Measurements from ENCODE around the gene TMEM244.

DNA sequence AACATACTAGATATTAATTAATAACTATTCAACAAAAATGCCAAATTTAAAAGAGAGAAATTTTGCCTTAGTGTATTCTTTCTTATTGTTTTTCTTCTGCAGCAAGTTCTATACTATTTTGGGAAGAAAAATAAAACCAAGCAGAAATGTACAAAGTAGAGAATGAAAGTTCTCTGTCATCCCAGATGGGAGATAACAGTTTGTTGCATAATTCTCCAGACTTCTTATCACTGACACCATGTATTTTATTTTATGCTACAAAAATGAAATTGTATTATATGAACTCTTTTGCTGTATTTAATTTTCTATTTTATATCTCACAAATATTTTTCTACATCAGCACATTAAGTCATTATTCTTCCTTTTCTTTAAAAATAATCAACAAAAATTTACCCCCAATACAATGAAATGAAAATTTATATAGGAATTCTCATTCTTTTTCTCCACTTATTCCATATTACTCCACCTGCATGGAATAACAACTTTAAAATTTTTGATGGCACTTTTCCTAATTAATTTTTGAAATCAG, 18.2 kb downstream of the TMEM244 start:
- TF ChIP-seq, protein P1, sequence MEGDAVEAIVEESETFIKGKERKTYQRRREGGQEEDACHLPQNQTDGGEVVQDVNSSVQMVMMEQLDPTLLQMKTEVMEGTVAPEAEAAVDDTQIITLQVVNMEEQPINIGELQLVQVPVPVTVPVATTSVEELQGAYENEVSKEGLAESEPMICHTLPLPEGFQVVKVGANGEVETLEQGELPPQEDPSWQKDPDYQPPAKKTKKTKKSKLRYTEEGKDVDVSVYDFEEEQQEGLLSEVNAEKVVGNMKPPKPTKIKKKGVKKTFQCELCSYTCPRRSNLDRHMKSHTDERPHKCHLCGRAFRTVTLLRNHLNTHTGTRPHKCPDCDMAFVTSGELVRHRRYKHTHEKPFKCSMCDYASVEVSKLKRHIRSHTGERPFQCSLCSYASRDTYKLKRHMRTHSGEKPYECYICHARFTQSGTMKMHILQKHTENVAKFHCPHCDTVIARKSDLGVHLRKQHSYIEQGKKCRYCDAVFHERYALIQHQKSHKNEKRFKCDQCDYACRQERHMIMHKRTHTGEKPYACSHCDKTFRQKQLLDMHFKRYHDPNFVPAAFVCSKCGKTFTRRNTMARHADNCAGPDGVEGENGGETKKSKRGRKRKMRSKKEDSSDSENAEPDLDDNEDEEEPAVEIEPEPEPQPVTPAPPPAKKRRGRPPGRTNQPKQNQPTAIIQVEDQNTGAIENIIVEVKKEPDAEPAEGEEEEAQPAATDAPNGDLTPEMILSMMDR (IDR thresholded peaks at IDR 0.05): no peak
- TF ChIP-seq POLR2A (IDR thresholded peaks at IDR 0.05): no peak
